CD4-positive, alpha-beta T cell treated with Interferon gamma for 1 hour (primary cell): ENCODE measurements around the gene CTNNA2.

ENCODE experiments used
- DNase-seq: peaks from one replicate; pipeline ENCODE4 v3.0.0-alpha.2; 2020

Gene CTNNA2

GRCh38 chr2:79619442-79619841 lies 106.6 kb downstream of the CTNNA2 start:
- DNase-seq: no peak

- no peak for DNase-seq
Observed at GRCh38 chr2:79619976-79620375, 107.1 kb downstream of the CTNNA2 start.

- DNase-seq: no peak
Observed at GRCh38 chr2:79620679-79621078, 107.8 kb downstream of the CTNNA2 start.

- DNase-seq: no peak
Observed at GRCh38 chr2:79621252-79621651, 108.4 kb downstream of the CTNNA2 start.

- DNase-seq: no peak
Observed at GRCh38 chr2:79621755-79622154, 108.9 kb downstream of the CTNNA2 start.

GRCh38 chr2:79622508-79622907 lies 109.7 kb downstream of the CTNNA2 start:
- DNase-seq: no peak

GRCh38 chr2:79627237-79627636 lies 114.4 kb downstream of the CTNNA2 start:
- DNase-seq: no peak

- DNase-seq: no peak
Observed at GRCh38 chr2:79630060-79630459, 117.2 kb downstream of the CTNNA2 start.

- no peak for DNase-seq
Observed at GRCh38 chr2:79630972-79631557, 118.2 kb downstream of the CTNNA2 start.

GRCh38 chr2:79638410-79638809 lies 125.6 kb downstream of the CTNNA2 start:
- DNase-seq: no peak

- no peak for DNase-seq
Observed at GRCh38 chr2:79638954-79639353, 126.1 kb downstream of the CTNNA2 start.

- no peak for DNase-seq
Observed at GRCh38 chr2:79640001-79640400, 127.2 kb downstream of the CTNNA2 start.

GRCh38 chr2:79649531-79649930 lies 136.7 kb downstream of the CTNNA2 start:
- DNase-seq: no peak

GRCh38 chr2:79660557-79660956 lies 147.7 kb downstream of the CTNNA2 start:
- no peak for DNase-seq

- DNase-seq: no peak
Observed at GRCh38 chr2:79665091-79665490, 152.2 kb downstream of the CTNNA2 start.

- DNase-seq: no peak
Observed at GRCh38 chr2:79666430-79666829, 153.6 kb downstream of the CTNNA2 start.

- DNase-seq: no peak
Observed at GRCh38 chr2:79669714-79670113, 156.9 kb downstream of the CTNNA2 start.

GRCh38 chr2:79670198-79670597 lies 157.3 kb downstream of the CTNNA2 start:
- no peak for DNase-seq

- DNase-seq: no peak
Observed at GRCh38 chr2:79686884-79687283, 174.0 kb downstream of the CTNNA2 start.

- no peak for DNase-seq
Observed at GRCh38 chr2:79695248-79695647, 182.4 kb downstream of the CTNNA2 start.

GRCh38 chr2:79697200-79697599 lies 184.3 kb downstream of the CTNNA2 start:
- no peak for DNase-seq

GRCh38 chr2:79700651-79701050 lies 187.8 kb downstream of the CTNNA2 start:
- DNase-seq: no peak

GRCh38 chr2:79702905-79703304 lies 190.1 kb downstream of the CTNNA2 start:
- no peak for DNase-seq

- DNase-seq: no peak
Observed at GRCh38 chr2:79711098-79711497, 198.2 kb downstream of the CTNNA2 start.

GRCh38 chr2:79713131-79713785 lies 200.4 kb downstream of the CTNNA2 start:
- no peak for DNase-seq
